Lower lobe of right lung (tissue), 2 donors: Measurements from ENCODE around the gene DNM2. TPM values are rescaled to one million over a fixed set of nuclear protein-coding genes. Genes with fewer than 3 reads are reported as not detected.

ENCODE experiments used
- ATAC-seq, 2 donors: fragments of 200-7000 bp; cut with Tn5 transposase; one replicate each; pipeline ENCODE4 v1.9.1; 2020 to 2022; ENCODE audit warnings: mild to moderate bottlenecking in 2 of 2, moderate library complexity in 2 of 2
- DNase-seq: peaks from one replicate; pipeline ENCODE4 v3.0.0-alpha.2; 2020
- H3K27ac ChIP-seq: fragments of 200-600 bp; one replicate; pipeline ENCODE4 v1.8.0; 2022
- H3K27me3 ChIP-seq: fragments of 200-600 bp; one replicate; pipeline ENCODE4 v1.8.0; 2022; ENCODE audit warnings: low read depth
- H3K36me3 ChIP-seq: fragments of 200-600 bp; one replicate; pipeline ENCODE4 v1.8.0; 2022; ENCODE audit warnings: mild to moderate bottlenecking
- H3K4me1 ChIP-seq: fragments of 200-600 bp; one replicate; pipeline ENCODE4 v1.8.0; 2022
- H3K4me3 ChIP-seq: fragments of 200-600 bp; one replicate; pipeline ENCODE4 v1.8.0; 2022; ENCODE audit warnings: mild to moderate bottlenecking
- H3K9me3 ChIP-seq: fragments of 200-600 bp; one replicate; pipeline ENCODE4 v1.8.0; 2022
- CTCF ChIP-seq: fragments of 200-600 bp; IDR thresholded peaks from one replicate; pipeline ENCODE4 v1.8.0; 2022; ENCODE audit warnings: antibody characterized with exemption, mild to moderate bottlenecking
- intact Hi-C: fragments of 100-400 bp; cut with DNase I; formaldehyde crosslinking; loops from one replicate; pipeline ENCODE4 v1.11.0; 2022
- total RNA-seq: library from RNA; stranded (reverse); fragmentation: NEBNext Ultra II Directional; extraction: Animal tissue kit (Norgen Biotek cat#: 25700); gene quantifications from one replicate; pipeline ENCODE4 v1.2.1, GENCODE V29; 2021
- donor health status: DM: no; HTN: yes; CAD: no; lungs with severe emphysema.

DNM2 gene
- total RNA-seq, 1 donor from 2014 or later = 282 TPM

- Histone ChIP-seq H3K4me1 (peaks cover 16% of the 10 kb centered on the region), H3K4me3 (no peak overlapping the region), H3K27me3 (no peaks in the 10 kb centered on the region), H3K9me3 (no peaks in the 10 kb centered on the region), H3K27ac (no peak overlapping the region), H3K36me3 (peaks cover 58% of the 10 kb centered on the region)
- ATAC-seq = no peak
- no peak for DNase-seq
- no peak for TF ChIP-seq CTCF
- intact Hi-C loops = no loop called here
Observed at GRCh38 chr19:10691883-10692282, 26.0 kb upstream of the DNM2 start.

GRCh38 chr19:10692673-10693264, 25.1 kb upstream of the DNM2 start:
- Histone ChIP-seq H3K27ac (no peak overlapping the region), H3K4me1 (peaks cover 16% of the 10 kb centered on the region), H3K27me3 (no peaks in the 10 kb centered on the region), H3K9me3 (no peaks in the 10 kb centered on the region), H3K36me3 (peaks cover 49% of the 10 kb centered on the region), H3K4me3 (no peak overlapping the region)
- no peak for ATAC-seq
- TF ChIP-seq CTCF = no peak
- no peak for DNase-seq
- intact Hi-C loops = no loop called here

GRCh38 chr19:10694706-10695307, 23.1 kb upstream of the DNM2 start:
- Histone ChIP-seq H3K4me3 (peak overlapping the region; percentile 46), H3K4me1 (peaks cover 16% of the 10 kb centered on the region), H3K36me3 (peaks cover 29% of the 10 kb centered on the region), H3K27me3 (no peaks in the 10 kb centered on the region), H3K9me3 (no peaks in the 10 kb centered on the region), H3K27ac (no peak overlapping the region)
- intact Hi-C loops = no loop called here
- TF ChIP-seq CTCF = no peak
- no peak for ATAC-seq
- DNase-seq = no peak

- Histone ChIP-seq H3K27ac (no peak overlapping the region), H3K4me3 (peak overlapping the region; percentile 46), H3K36me3 (peaks cover 20% of the 10 kb centered on the region), H3K27me3 (no peaks in the 10 kb centered on the region), H3K9me3 (no peaks in the 10 kb centered on the region), H3K4me1 (peaks cover 17% of the 10 kb centered on the region)
- no peak for TF ChIP-seq CTCF
- ATAC-seq (peak; percentile 98 to 99), DNase-seq (peak; percentile 97)
- intact Hi-C loops = no loop called here
Observed at GRCh38 chr19:10695401-10696398, 22.2 kb upstream of the DNM2 start.

GRCh38 chr19:10699650-10700335, 18.1 kb upstream of the DNM2 start:
- peaks cover 28% of the 10 kb centered on the region for H3K4me1 ChIP-seq
- no peak overlapping the region for H3K4me3 ChIP-seq
- peak; percentile 63 for DNase-seq
- TF ChIP-seq CTCF = peak; percentile 61
- no peak overlapping the region for H3K27ac ChIP-seq
- ATAC-seq = peak; percentile 14 to 23
- no peaks in the 10 kb centered on the region for H3K36me3 ChIP-seq
- intact Hi-C loops = no loop called here
- no peaks in the 10 kb centered on the region for H3K27me3 ChIP-seq
- H3K9me3 ChIP-seq = no peaks in the 10 kb centered on the region
